PC-3 (cell line): ENCODE measurements around the gene ERGIC1.

ENCODE experiments used
- EZH2 ChIP-seq: fragments of 300-600 bp; sonication (generic); IDR thresholded peaks from one replicate; pipeline ENCODE4 v1.6.1; 2017; ENCODE audit warnings: antibody characterized with exemption, mild to moderate bottlenecking, low read length; ENCODE audit not compliant: unreplicated experiment
- EZH2phosphoT487 ChIP-seq: fragments of 300-600 bp; sonication (generic); IDR thresholded peaks from 2 replicates; pipeline ENCODE4 v1.6.1; 2018; ENCODE audit warnings: mild to moderate bottlenecking, antibody characterized with exemption, low read length, borderline replicate concordance
- TF ChIP-seq, protein P1 (sequence below): fragments of 300-600 bp; sonication (generic); conservative IDR thresholded peaks from 2 replicates; pipeline ENCODE4 v1.5.1; 2017; ENCODE audit warnings: antibody characterized with exemption, low read depth, mild to moderate bottlenecking, low read length

DNA sequence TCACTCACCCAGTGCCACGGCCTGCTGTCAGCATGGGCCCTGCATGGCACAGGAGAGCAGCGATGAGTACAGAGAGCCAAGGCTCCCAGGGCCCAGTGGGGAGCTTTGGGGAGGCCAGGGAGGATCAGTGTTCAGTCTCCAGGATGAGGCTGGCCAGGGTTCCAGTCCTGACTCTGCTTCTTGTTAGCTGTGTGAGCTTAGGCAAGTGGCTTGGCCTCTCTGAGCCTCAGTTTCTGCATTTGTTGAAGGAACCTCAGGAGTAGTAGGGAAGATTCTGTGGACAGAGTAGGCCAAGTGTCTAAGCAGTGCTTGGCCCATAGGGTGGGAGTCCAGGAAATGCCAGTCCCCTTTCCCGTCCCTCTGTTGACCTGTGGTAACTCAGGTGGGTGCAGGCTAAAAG, 39.5 kb downstream of the ERGIC1 start:
- TF ChIP-seq, protein P1, sequence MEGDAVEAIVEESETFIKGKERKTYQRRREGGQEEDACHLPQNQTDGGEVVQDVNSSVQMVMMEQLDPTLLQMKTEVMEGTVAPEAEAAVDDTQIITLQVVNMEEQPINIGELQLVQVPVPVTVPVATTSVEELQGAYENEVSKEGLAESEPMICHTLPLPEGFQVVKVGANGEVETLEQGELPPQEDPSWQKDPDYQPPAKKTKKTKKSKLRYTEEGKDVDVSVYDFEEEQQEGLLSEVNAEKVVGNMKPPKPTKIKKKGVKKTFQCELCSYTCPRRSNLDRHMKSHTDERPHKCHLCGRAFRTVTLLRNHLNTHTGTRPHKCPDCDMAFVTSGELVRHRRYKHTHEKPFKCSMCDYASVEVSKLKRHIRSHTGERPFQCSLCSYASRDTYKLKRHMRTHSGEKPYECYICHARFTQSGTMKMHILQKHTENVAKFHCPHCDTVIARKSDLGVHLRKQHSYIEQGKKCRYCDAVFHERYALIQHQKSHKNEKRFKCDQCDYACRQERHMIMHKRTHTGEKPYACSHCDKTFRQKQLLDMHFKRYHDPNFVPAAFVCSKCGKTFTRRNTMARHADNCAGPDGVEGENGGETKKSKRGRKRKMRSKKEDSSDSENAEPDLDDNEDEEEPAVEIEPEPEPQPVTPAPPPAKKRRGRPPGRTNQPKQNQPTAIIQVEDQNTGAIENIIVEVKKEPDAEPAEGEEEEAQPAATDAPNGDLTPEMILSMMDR, result no peak
- no peak for TF ChIP-seq EZH2phosphoT487
- no peak for TF ChIP-seq EZH2
